Measurements from ENCODE around the gene ZNF316.
"Not testable (repeated sequence)": the region's sequence is repeated elsewhere in the genome, so short reads cannot be mapped to it uniquely, and the experiment has no call there.

The ZNF316 gene

GRCh38 chr7:6647080-6647479, 10.0 kb downstream of the ZNF316 start:
- no peak for DNase-seq (ENCODE audit: low read depth)

- DNase-seq (ENCODE audit: low read depth), result no peak
These were observed 10.4 kb downstream of the ZNF316 start for GRCh38 chr7:6647541-6647940.

- DNase-seq (ENCODE audit: low read depth), result no peak
These were observed 11.1 kb downstream of the ZNF316 start for GRCh38 chr7:6648066-6648814.

- DNase-seq (ENCODE audit: low read depth), result no peak
These were observed 11.6 kb downstream of the ZNF316 start for GRCh38 chr7:6648815-6649104.

GRCh38 chr7:6649241-6649961, 12.3 kb downstream of the ZNF316 start:
- no peak for DNase-seq (ENCODE audit: low read depth)

GRCh38 chr7:6650086-6650485, 13.0 kb downstream of the ZNF316 start:
- DNase-seq (ENCODE audit: low read depth), result no peak

- DNase-seq (ENCODE audit: low read depth), result no peak
These were observed 13.4 kb downstream of the ZNF316 start for GRCh38 chr7:6650521-6651011.

GRCh38 chr7:6651851-6652445, 14.8 kb downstream of the ZNF316 start:
- no peak for DNase-seq (ENCODE audit: low read depth)

GRCh38 chr7:6652446-6653011, 15.4 kb downstream of the ZNF316 start:
- DNase-seq (ENCODE audit: low read depth), result no peak

GRCh38 chr7:6653071-6654003, 16.2 kb downstream of the ZNF316 start:
- DNase-seq (ENCODE audit: low read depth), result no peak

GRCh38 chr7:6654113-6654841, 17.2 kb downstream of the ZNF316 start:
- DNase-seq (ENCODE audit: low read depth), result no peak

GRCh38 chr7:6654842-6655610, 17.9 kb downstream of the ZNF316 start:
- no peak for DNase-seq (ENCODE audit: low read depth)

GRCh38 chr7:6655636-6656385, 18.7 kb downstream of the ZNF316 start:
- DNase-seq (ENCODE audit: low read depth), result no peak

- no peak for DNase-seq (ENCODE audit: low read depth)
These were observed 19.3 kb downstream of the ZNF316 start for GRCh38 chr7:6656413-6656812.

GRCh38 chr7:6658618-6659345, 21.7 kb downstream of the ZNF316 start:
- no peak for DNase-seq (ENCODE audit: low read depth)

- DNase-seq (ENCODE audit: low read depth), result not testable (repeated sequence)
These were observed 33.7 kb downstream of the ZNF316 start for GRCh38 chr7:6670851-6671250.

- DNase-seq (ENCODE audit: low read depth), result no peak
These were observed 38.8 kb downstream of the ZNF316 start for GRCh38 chr7:6675807-6676405.

- no peak for DNase-seq (ENCODE audit: low read depth)
These were observed 43.0 kb downstream of the ZNF316 start for GRCh38 chr7:6680146-6680545.
